GM18499 (cell line): Measurements from ENCODE around the gene NEGR1.

Experiments
- ATAC-seq: cut with Tn5 transposase; IDR thresholded peaks from one replicate; pipeline ENCODE4 v1.9.1; 2021; ENCODE audit warnings: moderate number of reproducible peaks; ENCODE audit not compliant: insufficient read depth, unreplicated experiment

NEGR1 gene

GRCh38 chr1:72129869-72130268 is 152.5 kb downstream of the NEGR1 start:
- no peak for ATAC-seq

DNA sequence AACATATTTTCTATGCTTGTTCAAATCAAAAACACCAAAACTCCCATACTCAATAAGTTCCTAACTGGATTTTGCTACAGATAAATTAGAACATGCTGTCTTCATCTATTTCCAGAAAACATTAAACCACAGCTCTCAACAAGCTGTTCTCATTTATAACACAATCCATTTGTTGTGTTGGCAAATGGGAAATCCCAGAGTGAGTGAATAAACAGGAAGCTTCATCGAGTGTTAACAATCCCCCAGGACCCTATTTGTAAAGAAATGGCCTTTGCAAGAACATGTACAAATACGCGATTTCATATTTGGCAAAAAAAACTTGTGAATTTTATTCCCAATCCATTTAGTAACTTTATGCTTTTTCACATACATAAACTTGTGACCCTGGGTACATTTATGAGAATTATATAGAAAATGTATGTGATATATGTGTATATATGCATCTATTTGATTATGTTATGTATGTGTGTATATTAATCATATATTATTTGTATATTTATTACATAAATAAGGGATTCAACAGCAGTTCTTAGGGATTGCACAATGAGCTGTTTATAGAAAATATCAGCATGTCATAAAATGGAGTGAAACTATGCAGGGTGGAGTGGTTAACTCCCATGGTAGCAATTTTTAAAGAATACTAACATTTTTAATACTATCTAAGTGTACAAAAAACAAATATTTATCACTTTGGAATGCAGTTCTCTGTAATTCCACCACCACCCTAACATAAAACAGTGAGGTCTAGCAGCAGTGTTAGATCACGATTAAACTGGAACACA is 160.0 kb downstream of the NEGR1 start:
- no peak for ATAC-seq

DNA sequence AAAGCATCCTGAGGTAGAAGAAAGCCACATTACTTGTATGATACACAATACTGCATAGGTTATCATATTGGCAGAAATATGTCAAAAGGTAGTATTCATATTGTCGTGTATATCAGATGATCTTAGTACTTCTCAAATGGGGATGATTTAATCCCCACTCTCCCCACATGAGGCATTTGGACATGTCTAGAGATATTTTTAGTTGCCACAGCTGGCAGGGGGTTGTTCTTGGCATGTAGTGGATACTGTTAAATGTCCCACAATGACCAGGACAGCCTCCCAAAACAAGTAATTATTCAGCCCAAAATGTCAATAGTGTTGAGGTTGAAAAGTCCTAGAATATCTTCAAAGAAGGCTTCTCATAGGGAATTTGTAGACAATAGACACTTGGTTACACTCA is 162.8 kb downstream of the NEGR1 start:
- ATAC-seq = no peak

- ATAC-seq = no peak
These were observed 164.7 kb downstream of the NEGR1 start for GRCh38 chr1:72117621-72118020.

DNA sequence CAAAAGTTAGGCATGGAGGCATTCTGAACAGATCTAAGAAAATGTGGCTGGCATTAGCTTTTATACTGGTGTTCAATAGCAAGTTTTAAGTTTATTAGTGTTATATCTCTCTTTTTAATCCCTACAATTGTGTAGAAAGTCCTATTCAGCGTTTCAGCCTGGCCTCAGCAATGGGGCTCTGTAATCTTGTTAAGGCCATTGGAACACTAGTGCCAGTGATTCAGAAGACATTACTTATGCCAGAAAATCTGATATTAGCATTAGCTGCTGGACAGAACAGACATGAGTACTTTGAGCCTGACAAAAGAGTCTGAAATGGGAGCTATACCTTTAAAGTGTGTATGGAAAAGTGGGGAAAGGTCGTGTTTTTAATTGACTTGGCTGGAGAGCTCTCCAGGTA is 167.0 kb downstream of the NEGR1 start:
- ATAC-seq = no peak

DNA sequence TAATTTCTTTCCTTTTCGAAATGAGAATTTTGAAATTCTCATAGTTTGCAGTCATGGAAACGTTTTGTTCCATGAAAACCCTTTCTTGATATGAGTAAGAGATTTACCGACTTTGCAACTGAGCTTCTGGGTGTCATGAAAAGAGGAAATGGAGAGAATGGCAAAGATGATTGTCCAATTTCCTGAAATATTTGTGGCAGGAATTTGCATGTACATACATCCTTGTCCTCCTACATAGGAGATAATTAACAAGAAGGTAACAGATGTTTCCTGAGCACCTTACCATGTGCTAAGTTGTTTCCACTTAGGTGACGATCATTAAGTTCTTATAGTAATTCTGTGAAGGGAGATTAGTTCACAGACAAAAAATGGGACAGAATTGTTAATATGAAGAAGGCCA is 170.7 kb downstream of the NEGR1 start:
- ATAC-seq = no peak

- ATAC-seq = no peak
These were observed 172.4 kb downstream of the NEGR1 start for GRCh38 chr1:72109916-72110315.

GRCh38 chr1:72105201-72105600 is 177.1 kb downstream of the NEGR1 start:
- no peak for ATAC-seq

- ATAC-seq = no peak
These were observed 180.3 kb downstream of the NEGR1 start for GRCh38 chr1:72101840-72102632.

- ATAC-seq = no peak
These were observed 181.6 kb downstream of the NEGR1 start for GRCh38 chr1:72100771-72101170.

- no peak for ATAC-seq
These were observed 184.3 kb downstream of the NEGR1 start for GRCh38 chr1:72097851-72098570.

DNA sequence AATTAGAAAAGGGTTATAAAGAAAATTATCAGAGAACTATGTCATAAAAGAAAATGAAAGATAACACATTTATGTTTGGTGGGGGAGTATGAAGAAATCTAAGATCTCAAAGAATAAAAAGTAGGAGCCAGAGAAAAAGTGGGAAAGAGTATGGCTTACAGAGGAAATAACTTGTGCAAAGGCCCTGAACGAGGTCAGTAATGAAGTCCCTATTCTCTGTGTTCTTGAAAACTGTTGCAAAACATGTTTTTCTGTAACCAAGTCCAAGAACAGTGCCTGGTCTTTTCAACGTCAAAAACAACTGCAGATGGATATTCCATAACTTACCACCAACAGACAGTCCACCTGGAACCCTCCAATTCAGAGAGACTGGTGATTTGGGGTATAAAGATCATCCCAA is 188.1 kb downstream of the NEGR1 start:
- no peak for ATAC-seq

- ATAC-seq = no peak
These were observed 195.9 kb downstream of the NEGR1 start for GRCh38 chr1:72086394-72086793.

GRCh38 chr1:72075425-72075824 is 206.9 kb downstream of the NEGR1 start:
- no peak for ATAC-seq

DNA sequence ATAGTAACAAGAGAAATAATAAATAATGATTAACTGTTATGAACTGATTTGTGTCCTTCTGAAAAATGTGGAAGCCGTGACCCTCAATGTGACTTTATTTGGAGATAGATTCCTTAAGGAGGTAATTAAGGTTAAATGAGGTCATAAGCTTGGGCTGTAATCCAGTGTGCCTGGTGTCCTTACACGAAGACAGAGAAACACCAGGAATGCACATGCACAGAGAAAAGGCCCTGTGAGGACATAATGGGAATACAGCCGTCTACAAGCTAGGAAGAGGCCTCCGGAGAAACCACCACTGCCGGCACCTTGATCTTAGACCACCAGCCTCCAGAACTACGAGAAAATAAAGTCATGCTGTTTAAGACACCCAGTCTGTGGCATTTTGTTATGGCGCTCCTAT is 215.9 kb downstream of the NEGR1 start:
- no peak for ATAC-seq

DNA sequence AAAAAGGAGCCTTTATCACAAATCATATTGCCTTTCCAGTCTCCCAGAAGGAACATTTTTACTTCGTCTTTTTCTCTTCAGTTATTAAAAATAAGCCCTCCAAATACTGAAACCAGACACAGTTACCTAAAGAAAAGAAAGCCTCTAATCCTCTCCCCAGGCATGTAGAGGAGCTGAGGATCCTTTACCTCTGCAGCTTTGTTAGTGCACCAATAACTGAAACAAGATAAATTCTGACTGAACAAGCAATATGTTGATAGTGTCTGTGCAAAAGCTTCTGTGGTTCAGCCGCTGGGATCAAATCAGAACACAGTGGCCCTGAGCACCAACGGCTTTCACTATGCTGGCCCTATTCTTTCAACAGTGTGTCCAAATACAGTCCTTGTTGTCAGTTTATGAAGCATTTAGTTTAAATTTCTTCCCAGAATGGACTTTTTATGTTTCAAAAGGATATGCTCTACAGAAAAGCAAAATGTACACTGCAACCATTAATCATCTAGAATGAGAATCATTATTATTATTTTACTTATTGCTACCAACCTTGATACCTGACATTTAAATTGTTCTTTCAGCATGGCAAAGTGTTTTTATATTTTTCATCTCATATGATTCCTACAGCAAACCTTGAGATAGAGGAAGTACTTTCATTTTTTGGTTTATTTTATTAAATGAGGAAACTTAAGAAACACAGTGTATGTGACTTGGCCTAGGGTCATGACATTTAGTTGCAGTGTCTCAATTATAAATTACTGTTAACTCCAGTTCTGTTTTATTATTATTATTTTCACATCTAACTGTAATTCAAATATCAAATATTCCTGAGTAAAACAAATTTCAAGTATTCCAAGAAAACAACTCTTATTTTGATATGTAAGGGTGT is 217.9 kb downstream of the NEGR1 start:
- no peak for ATAC-seq

DNA sequence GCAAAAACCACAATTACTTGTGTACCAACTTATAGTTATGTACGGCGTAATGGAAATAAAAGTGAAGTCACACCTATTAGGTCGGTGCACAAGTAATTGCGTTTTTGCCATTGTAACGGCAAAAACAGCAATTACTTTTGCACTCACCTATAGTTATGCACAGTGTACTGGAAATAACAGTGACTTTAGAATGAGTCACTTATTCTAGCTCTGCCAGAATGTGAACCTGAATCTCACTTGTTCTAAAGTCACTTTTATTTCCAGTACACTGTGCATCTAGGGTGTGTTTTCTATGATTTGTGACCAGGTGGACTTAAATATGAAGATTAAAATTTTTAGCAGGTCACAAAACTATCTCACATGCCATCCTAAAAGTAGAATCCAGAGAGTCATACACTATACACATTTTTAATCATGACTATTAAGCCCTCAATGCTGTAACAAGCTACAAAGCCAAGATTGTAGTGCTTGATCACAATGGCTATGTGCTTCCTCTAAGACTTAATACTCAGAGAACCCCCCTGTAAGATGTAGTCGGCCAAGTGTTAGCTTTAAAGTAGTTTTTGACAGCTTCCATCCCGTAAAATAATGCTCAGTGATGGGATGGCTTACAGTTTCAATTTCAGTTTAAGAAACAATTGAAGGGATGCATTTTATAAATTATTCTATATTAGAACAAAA is 218.8 kb downstream of the NEGR1 start:
- no peak for ATAC-seq

DNA sequence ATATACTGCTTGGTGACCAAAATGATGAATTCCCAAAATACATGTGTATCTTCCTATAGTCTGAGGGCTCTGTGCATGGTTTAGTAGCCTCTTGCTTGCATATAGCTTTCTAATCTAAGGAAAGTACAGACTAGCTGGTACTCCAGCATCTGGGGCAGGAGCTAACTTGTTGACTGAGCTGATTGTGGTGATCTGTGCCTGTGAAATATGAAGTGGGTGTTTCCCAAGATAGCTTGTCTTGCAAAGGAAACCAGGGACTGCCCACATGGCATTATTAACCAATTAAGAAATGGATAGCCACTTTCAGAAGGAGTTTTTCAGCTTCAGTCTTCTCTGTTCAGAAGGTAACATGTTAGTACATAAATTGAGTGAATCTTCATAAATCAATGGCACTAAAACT is 219.8 kb downstream of the NEGR1 start:
- ATAC-seq = no peak

- ATAC-seq = no peak
These were observed 221.7 kb downstream of the NEGR1 start for GRCh38 chr1:72060466-72061245.
